CD4-positive, alpha-beta T cell (primary cell): ENCODE data around the gene TEN1. TPM values are rescaled to one million over a fixed set of nuclear protein-coding genes. Genes with fewer than 3 reads are reported as not detected.

Experiments used
- ATAC-seq: fragments of 200-7000 bp; cut with Tn5 transposase; one replicate; pipeline ENCODE4 v1.10.0; 2022; ENCODE audit warnings: mild to moderate bottlenecking; ENCODE audit not compliant: poor library complexity
- CTCF ChIA-PET: fragments of 350-600 bp; sonication (Branson Sonifier 250); formaldehyde crosslinking; loops from one replicate; lab custom pipeline; 2021; ENCODE audit warnings: antibody characterized with exemption, inconsistent platforms; lab: Charles Lee
- POLR2A ChIA-PET: fragments of 350-600 bp; sonication (Branson Sonifier 250); formaldehyde crosslinking; loops from one replicate; lab custom pipeline; 2021; ENCODE audit warnings: antibody characterized with exemption, inconsistent platforms; lab: Charles Lee
- DNase-seq, 14 experiments: peaks; one replicate each; pipeline ENCODE4 v3.0.0-alpha.2; 2013 to 2020; ENCODE audit warnings: mixed read lengths in 2 of 14
- H3K27ac ChIP-seq, 2 donors: one replicate each; pipeline versions ENCODE4 v1.5.1 to v1.7.0; 2013; ENCODE audit warnings: low read length in 2 of 2, low read depth in 1 of 2, mild to moderate bottlenecking in 1 of 2
- H3K27me3 ChIP-seq, 2 experiments: 1 replicate in 1 of 2; 2 replicates in 1 of 2; pipeline versions ENCODE4 v1.6.1 to v1.7.0; 2013; ENCODE audit warnings: low read length in 2 of 2, control low read depth in 1 of 2, mild to moderate bottlenecking in 1 of 2, moderate library complexity in 1 of 2; ENCODE audit not compliant: insufficient read depth in 2 of 2, control insufficient read depth in 1 of 2
- H3K36me3 ChIP-seq: one replicate; pipeline ENCODE4 v1.6.1; 2013; ENCODE audit warnings: low read length, control low read depth; ENCODE audit not compliant: insufficient read depth
- H3K4me1 ChIP-seq: one replicate; pipeline ENCODE4 v1.6.1; 2013; ENCODE audit warnings: low read length, control low read depth; ENCODE audit not compliant: insufficient read depth
- H3K4me3 ChIP-seq: one replicate; pipeline ENCODE4 v1.5.1; 2013; ENCODE audit warnings: mild to moderate bottlenecking, low read length, moderate library complexity
- H3K9me3 ChIP-seq, 2 experiments: 1 replicate in 1 of 2; 2 replicates in 1 of 2; pipeline versions ENCODE4 v1.6.1 to v1.7.0; 2013; ENCODE audit warnings: low read length in 2 of 2, mild to moderate bottlenecking in 2 of 2, control low read depth in 1 of 2, moderate library complexity in 1 of 2; ENCODE audit not compliant: control insufficient read depth in 1 of 2, insufficient read depth in 1 of 2
- H3K27ac Mint-ChIP-seq: one replicate; pipeline ENCODE4 v1.8.0; 2020; ENCODE audit warnings: mixed read lengths
- H3K27me3 Mint-ChIP-seq: one replicate; pipeline ENCODE4 v1.8.0; 2021; ENCODE audit warnings: mixed read lengths
- H3K36me3 Mint-ChIP-seq: one replicate; pipeline ENCODE4 v1.8.0; 2021; ENCODE audit warnings: low read depth, mixed read lengths
- H3K4me1 Mint-ChIP-seq: one replicate; pipeline ENCODE4 v1.8.0; 2021; ENCODE audit warnings: low read depth, mixed read lengths
- H3K4me3 Mint-ChIP-seq: one replicate; pipeline ENCODE4 v1.8.0; 2020; ENCODE audit warnings: mild to moderate bottlenecking, mixed read lengths
- H3K9me3 Mint-ChIP-seq: one replicate; pipeline ENCODE4 v1.8.0; 2020; ENCODE audit warnings: mixed read lengths
- intact Hi-C, 2 experiments: fragments of 100-400 bp; cut with DNase I in 1 of 2; cut with micrococcal nuclease in 1 of 2; formaldehyde crosslinking; loops; one replicate each; pipeline versions ENCODE4 v1.15.1 to v1.9.0; 2023 to 2025; cut with DNase I, micrococcal nuclease
- total RNA-seq, 174 experiments: library from RNA in 2 of 174; stranded (reverse) in 2 of 174; gene quantifications; one replicate each; pipeline ENCODE4 v1.2.3 and lab custom pipeline; 2021 to 2026
- TF ChIP-seq, protein P1 (sequence below): fragments of 200-600 bp; IDR thresholded peaks from one replicate; pipeline ENCODE4 v1.8.0; 2022; ENCODE audit warnings: antibody characterized with exemption, mild to moderate bottlenecking

Gene TEN1
- total RNA-seq, 2 experiments from 2014 or later, result 13.0 to 13.8 TPM

- H3K4me1 ChIP-seq, result peaks cover 15% of the 10 kb centered on the region
- no peak for DNase-seq
- H3K9me3 ChIP-seq, result no peaks in the 10 kb centered on the region
- intact Hi-C loops, result loop anchor here in 1 of 2 experiments (1.0 kb wide), 1 partner anchor 38 kb away; the partner anchor contains the start of genes ACOX1 and TEN1
- H3K36me3 ChIP-seq, result peaks cover 8% of the 10 kb centered on the region
- Mint-ChIP-seq H3K9me3 (no peaks in the 10 kb centered on the region), H3K4me3 (peak overlapping the region; percentile 92), H3K27me3 (no peaks in the 10 kb centered on the region), H3K27ac (no peak overlapping the region), H3K36me3 (peaks cover 7% of the 10 kb centered on the region), H3K4me1 (peaks cover 18% of the 10 kb centered on the region)
- TF ChIP-seq, protein P1, sequence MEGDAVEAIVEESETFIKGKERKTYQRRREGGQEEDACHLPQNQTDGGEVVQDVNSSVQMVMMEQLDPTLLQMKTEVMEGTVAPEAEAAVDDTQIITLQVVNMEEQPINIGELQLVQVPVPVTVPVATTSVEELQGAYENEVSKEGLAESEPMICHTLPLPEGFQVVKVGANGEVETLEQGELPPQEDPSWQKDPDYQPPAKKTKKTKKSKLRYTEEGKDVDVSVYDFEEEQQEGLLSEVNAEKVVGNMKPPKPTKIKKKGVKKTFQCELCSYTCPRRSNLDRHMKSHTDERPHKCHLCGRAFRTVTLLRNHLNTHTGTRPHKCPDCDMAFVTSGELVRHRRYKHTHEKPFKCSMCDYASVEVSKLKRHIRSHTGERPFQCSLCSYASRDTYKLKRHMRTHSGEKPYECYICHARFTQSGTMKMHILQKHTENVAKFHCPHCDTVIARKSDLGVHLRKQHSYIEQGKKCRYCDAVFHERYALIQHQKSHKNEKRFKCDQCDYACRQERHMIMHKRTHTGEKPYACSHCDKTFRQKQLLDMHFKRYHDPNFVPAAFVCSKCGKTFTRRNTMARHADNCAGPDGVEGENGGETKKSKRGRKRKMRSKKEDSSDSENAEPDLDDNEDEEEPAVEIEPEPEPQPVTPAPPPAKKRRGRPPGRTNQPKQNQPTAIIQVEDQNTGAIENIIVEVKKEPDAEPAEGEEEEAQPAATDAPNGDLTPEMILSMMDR, result no peak
- no peak for ATAC-seq
- CTCF ChIA-PET, result interaction anchor here (0.8 to 1.6 kb wide), 2 partner anchors 39 to 86 kb away, joined by 3 read pairs; partner anchors contain the start of gene WBP2
- no peak overlapping the region for H3K27ac ChIP-seq
- POLR2A ChIA-PET, result interaction anchor here (0.6 to 1.4 kb wide), 9 partner anchors 32 to 163 kb away, joined by 3 to 7 read pairs (median 4); partner anchors contain the start of genes ACOX1, MRPL38, TEN1 and WBP2
- H3K27me3 ChIP-seq, result no peaks in the 10 kb centered on the region
- H3K4me3 ChIP-seq, result peak overlapping the region; percentile 84
Measured at GRCh38 chr17:75941442-75941819, 37.6 kb upstream of the TEN1 start.

GRCh38 chr17:75942473-75942872 lies 36.6 kb upstream of the TEN1 start:
- ChIA-PET CTCF (no interaction called here), POLR2A (no interaction called here)

DNA sequence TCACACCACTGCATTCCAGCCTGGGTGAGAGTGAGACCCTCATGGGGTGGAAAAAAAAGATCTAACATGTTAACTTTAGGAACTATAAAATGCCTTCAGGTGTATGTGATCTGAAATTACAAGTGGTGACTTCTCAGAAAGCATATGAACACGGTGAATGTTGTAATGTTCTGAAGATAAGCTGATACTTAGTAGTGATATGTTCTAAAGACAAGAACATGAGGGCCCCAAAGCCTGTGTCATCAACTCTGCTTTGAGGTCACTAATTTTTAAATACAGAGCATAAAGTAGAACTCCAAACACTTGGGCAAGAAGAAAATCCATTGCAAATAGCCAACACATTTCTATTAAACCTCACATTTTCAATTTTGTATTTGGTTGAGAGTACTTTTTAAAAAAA lies 35.5 kb upstream of the TEN1 start:
- H3K4me1 ChIP-seq, result peaks cover 15% of the 10 kb centered on the region
- H3K36me3 ChIP-seq, result peaks cover 22% of the 10 kb centered on the region
- intact Hi-C loops, result no loop called here
- ATAC-seq, result no peak
- no peak overlapping the region for H3K27ac ChIP-seq
- Mint-ChIP-seq H3K9me3 (no peaks in the 10 kb centered on the region), H3K36me3 (peaks cover 18% of the 10 kb centered on the region), H3K4me3 (no peak overlapping the region), H3K27me3 (no peaks in the 10 kb centered on the region), H3K4me1 (peaks cover 18% of the 10 kb centered on the region), H3K27ac (no peak overlapping the region)
- CTCF ChIA-PET, result no interaction called here
- H3K27me3 ChIP-seq, result no peaks in the 10 kb centered on the region
- TF ChIP-seq, protein P1, result no peak
- POLR2A ChIA-PET, result no interaction called here
- no peaks in the 10 kb centered on the region for H3K9me3 ChIP-seq
- no peak overlapping the region for H3K4me3 ChIP-seq
- DNase-seq, result no peak

More at GRCh38 chr17:75942473-75942872, 36.6 kb upstream of the TEN1 start:
- H3K27me3 Mint-ChIP-seq, result no peaks in the 10 kb centered on the region
- Histone ChIP-seq H3K4me1 (peaks cover 15% of the 10 kb centered on the region), H3K9me3 (no peaks in the 10 kb centered on the region), H3K27ac (no peak overlapping the region), H3K36me3 (peaks cover 13% of the 10 kb centered on the region), H3K4me3 (no peak overlapping the region), H3K27me3 (no peaks in the 10 kb centered on the region)
- intact Hi-C loops, result no loop called here
- TF ChIP-seq, protein P1, result no peak
- no peak for DNase-seq
- no peaks in the 10 kb centered on the region for H3K9me3 Mint-ChIP-seq
- no peak for ATAC-seq
- H3K4me3 Mint-ChIP-seq, result no peak overlapping the region
- H3K4me1 Mint-ChIP-seq, result peaks cover 18% of the 10 kb centered on the region
- H3K36me3 Mint-ChIP-seq, result peaks cover 13% of the 10 kb centered on the region
- H3K27ac Mint-ChIP-seq, result no peak overlapping the region
